Posterior vena cava (tissue), 2 donors: ENCODE data around the gene CCR9. TPM values are rescaled to one million over a fixed set of nuclear protein-coding genes. Genes with fewer than 3 reads are reported as not detected.
A peak's percentile ranks its signal among the peaks of the same experiment; 100 is the strongest.
"Not testable (repeated sequence)": the region's sequence is repeated elsewhere in the genome, so short reads cannot be mapped to it uniquely, and the experiment has no call there.

Source experiments
- DNase-seq: peaks from one replicate; pipeline ENCODE4 v3.0.0-alpha.2; 2020; ENCODE audit warnings: low spot score
- intact Hi-C, 2 donors: fragments of 100-400 bp; cut with DNase I; formaldehyde crosslinking; loops; one replicate each; pipeline versions ENCODE4 v1.14.1 to v1.14.2; 2022 to 2023
- long read RNA-seq, 2 donors: library from polyadenylated mRNA; unstranded; transcript quantifications; one replicate each; pipeline ENCODE4 v2.0.0, GENCODE V29; 2020 to 2021
- total RNA-seq, 2 donors: library from RNA; stranded (reverse); fragmentation: NEBNext Ultra II Directional; extraction: Animal tissue kit (Norgen Biotek cat#: 25700); gene quantifications; one replicate each; pipeline ENCODE4 v1.2.1, GENCODE V29; 2021
- donor health status: DM: yes; HTN: yes; CAD: no.
- donor health status: DM: yes; HTN: yes; CAD: no.

The CCR9 gene, protein sequence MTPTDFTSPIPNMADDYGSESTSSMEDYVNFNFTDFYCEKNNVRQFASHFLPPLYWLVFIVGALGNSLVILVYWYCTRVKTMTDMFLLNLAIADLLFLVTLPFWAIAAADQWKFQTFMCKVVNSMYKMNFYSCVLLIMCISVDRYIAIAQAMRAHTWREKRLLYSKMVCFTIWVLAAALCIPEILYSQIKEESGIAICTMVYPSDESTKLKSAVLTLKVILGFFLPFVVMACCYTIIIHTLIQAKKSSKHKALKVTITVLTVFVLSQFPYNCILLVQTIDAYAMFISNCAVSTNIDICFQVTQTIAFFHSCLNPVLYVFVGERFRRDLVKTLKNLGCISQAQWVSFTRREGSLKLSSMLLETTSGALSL
- not detected for total RNA-seq
- long read RNA-seq, donor 1: 0 reads
- long read RNA-seq, donor 2: 0 reads

DNA sequence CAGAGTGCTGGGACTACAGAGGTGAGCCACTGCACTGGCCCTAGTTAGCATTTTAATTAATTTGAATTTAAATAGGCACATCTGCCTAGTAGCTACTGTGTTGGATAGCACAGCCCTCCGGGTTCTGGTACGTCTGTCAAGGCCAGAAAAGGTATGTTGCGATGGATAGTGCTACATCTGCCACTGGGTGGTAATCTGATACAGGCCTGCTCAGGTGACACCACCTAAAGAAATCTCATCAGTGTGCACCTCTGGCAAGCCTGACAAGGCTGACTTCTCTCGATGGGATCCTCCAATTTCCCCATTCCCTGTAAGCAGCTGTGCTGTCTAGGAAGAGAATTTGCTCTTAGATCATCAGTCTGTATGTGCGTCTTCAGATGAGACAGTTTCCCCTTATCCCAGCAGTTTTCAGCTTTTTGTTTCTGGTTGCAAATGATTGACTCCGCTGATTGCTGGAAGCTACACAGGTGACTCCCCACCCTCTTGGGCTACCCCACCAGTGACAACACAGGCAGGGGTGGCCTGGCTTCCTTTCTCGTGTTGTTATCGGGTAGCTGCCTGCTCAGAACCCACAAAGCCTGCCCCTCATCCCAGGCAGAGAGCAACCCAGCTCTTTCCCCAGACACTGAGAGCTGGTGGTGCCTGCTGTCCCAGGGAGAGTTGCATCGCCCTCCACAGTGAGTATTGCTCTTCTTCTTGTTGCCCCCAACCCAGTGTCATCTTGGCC is at the start of gene CCR9:
CCR9 (plus strand) TSS at position 565 of the 727 bp plus-strand sequence. CDS start 8,391 bp downstream, outside the sequence.
- no peak for DNase-seq
- intact Hi-C loops: no loop called here

DNA sequence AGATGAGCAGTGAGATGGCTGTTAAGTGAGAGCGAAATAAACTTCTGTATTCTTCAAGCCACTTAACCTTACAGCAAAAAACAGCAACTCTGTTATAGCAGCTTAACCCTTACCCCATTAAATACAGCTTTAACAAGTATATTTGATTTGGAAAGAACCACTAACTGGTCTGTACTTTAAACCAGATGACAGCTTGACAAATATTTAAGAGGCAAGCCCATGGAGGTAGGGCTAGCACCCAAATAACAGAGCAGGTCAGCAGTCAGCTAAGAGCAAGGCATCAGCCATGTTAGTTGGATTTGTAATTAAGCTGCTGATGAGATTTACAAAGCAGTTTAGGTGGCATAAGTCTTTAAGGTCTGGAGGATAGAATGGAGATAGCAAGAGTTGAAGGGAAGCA is 47.9 kb upstream of the CCR9 start:
- intact Hi-C loops: no loop called here
- no peak for DNase-seq

DNA sequence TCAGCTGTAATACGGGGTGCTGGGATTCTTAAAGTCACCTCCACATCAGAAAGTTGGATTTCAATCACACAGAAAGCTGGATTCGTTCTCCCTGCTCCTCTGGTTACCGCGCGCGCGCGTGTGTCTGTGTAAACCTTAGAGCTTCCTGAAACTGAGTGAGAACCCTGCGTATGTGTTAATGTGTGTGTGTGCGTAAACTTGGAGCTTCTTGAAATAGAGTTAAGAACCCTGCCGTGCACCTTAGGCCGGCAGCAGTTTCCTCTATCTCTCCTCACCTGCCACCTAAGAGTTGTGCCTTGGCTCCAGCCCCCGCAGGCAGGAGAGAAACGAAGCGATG is 45.0 kb upstream of the CCR9 start:
- intact Hi-C loops: loop anchor here in 1 of 2 donors (5.0 kb wide), 1 partner anchor 1136 kb away; the partner anchor contains the start of genes CCDC12 and NBEAL2
- peak; percentile 81 for DNase-seq

DNA sequence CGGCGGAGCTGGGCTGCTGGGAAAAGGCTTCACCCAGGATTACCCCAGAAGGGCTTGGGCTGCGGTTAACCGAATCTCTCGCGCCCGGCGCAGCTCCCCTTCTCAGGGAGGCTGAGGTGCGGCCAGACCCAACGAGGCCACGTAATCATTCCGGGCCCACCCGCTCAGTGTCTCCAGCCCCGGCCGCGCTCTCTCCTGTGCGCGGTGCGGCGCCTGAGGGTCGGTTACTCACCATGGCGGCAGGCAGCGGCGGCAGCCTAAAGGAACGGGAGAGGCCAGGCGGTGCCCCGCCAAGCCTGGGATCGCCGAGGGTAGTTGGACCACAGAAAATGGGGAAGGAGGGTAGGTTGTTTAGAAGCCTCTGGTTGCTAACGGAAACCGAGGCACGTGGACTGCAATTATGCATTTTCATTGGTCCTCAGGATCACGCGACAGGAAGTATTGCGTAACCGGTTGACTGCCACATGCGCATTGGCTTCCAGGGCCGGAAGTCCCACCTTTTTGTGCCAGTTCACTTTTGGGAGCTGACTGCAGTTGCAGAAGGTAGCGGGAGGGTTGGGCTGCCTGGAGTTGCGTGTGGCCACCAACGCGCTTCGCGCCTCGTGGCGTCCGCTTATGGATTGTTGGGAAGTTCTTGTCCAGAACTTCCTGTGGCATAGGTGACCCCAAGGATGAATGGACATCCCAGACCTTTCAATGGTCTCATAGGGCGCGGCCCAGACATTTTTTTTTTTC is 44.4 kb upstream of the CCR9 start, which contains the start of gene LZTFL1:
LZTFL1 (minus strand) TSS at position 363 of the 735 bp plus-strand sequence; CDS start at position 235, 128 bp downstream.
- intact Hi-C loops: loop anchor here in 1 of 2 donors (5.0 kb wide), 1 partner anchor 1135 kb away; the partner anchor contains the start of genes CCDC12 and NBEAL2
- DNase-seq: peak; percentile 96

DNA sequence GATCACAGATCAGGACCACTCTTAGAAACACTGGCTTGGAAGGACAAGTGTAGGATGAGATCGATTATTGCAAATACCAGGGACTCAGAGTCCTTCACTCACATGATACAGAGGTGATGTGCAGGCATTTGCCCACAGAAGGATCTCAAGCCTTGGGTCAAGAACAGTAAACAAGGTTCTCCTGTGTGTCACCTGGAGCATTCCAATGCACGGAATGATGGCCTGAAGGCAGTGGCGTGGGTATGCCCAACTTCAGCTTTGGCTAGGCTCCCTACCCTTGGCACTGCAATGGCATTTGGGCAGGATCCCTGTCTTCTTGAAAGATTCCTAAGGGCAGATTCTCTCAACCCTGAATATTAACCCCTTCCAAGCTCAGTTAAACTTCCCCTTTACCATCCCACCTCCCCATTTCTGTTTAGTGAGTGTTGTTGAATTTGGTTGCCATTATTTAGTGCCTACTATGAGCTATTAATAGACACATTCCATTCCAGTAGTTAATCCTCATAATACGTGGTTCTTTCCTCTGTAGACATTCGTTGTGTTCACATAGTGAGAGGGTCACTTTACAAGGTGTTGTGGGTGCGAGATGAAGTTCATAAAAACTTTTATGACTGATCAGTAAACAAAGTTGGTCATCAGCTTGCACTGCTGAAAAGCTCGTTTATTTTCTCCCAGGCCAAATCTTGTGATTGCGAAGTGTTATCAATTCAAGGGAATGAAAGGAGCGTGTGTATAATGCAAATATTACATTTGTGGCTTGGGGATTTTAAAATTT is 43.3 kb upstream of the CCR9 start:
- intact Hi-C loops: loop anchor here in 1 of 2 donors (5.0 kb wide), 1 partner anchor 1134 kb away; the partner anchor contains the start of genes CCDC12 and NBEAL2
- DNase-seq: no peak

DNA sequence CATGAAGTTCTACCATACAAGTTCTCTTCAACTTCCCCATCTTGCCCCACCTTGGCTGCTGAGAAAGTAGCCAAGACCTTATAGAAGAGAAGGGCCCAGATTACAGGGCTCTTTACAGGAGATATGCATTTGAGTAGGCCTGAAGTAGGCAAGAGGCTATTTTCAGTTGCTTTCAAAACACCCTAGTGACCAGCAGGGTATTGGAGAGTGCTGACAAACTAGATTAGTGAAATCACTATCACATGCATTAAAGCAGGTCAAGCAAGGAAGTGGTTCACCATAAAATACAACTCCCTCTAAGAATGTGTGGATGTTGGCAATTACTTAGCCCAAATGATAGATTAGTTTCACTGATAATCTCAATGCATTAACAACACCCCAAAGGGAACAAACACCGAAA is 41.7 kb upstream of the CCR9 start:
- no peak for DNase-seq
- intact Hi-C loops: loop anchor here in 1 of 2 donors (5.0 kb wide), 1 partner anchor 1133 kb away; the partner anchor contains the start of genes CCDC12 and NBEAL2

DNA sequence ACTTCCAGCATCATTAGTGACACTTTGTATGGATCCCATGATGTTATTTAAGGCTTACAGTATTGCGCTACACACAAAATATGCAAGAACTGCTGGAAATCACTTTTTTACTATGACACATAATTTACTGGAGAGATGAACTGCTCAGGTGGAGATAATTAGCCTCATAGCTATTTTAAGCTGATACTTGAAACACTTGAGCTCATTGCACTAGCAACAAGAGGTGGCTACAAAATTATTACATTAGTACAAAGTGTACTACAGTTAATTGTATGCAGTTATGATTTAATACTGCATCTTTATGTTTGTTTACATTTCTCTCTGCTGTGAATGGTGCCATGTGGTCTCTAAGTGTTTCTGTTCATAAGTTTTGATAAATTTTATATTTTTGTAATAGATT is 38.0 kb upstream of the CCR9 start:
- intact Hi-C loops: no loop called here
- DNase-seq: no peak

DNA sequence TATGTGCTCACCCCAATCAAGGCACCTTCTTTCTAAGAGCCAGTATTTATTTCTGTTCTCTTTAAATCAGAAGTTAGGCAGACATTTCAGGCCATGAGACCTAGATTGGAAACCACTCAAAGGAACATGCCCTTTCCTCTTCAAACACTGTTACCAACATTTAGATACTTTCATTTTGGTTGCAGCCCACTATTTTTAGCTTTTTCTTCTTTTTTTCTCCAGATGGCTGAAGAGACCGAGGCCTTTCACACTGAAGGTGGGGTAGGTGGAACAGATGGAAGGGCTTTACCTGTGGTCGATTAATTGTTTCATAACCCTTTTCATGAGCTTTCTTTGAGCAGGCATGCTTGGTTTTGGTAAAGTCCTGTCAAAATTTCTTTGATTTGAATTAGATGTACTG is 33.5 kb upstream of the CCR9 start:
- intact Hi-C loops: no loop called here
- no peak for DNase-seq

DNA sequence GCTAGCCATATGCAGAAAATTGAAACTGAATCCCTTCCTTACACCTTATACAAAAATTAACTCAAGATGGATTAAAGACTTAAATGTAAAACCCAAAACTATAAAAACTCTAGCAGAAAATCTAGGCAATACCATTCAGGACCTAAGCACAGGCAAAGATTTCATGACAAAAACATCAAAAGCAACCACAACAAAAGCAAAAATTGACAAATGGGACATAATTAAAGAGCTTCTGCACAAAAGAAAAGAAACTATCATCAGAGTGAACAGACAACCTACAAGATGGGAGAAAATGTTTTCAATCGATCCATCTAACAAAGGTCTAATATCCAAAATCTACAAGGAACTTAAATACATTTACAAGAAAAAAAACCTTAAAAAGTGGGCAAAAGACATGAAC is 30.0 kb upstream of the CCR9 start:
- DNase-seq, intact Hi-C loops: not testable (repeated sequence)

DNA sequence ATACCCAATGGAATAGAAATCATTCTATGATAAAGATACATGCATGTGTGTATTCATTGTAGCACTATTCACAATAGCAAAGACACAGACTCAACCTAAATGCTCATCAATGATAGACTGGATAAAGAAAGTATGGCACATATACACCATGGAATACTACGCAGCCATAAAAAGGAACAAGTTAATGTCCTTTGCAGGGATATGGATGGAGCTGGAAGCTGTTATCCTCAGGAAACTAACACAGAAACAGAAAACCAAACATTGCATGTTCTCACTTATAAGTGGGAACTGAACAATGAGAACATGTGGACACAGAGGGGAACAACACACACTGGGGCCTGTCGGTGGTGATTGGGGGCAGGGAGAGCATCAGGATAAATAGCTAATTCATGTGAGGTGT is 29.3 kb upstream of the CCR9 start:
- DNase-seq, intact Hi-C loops: not testable (repeated sequence)

DNA sequence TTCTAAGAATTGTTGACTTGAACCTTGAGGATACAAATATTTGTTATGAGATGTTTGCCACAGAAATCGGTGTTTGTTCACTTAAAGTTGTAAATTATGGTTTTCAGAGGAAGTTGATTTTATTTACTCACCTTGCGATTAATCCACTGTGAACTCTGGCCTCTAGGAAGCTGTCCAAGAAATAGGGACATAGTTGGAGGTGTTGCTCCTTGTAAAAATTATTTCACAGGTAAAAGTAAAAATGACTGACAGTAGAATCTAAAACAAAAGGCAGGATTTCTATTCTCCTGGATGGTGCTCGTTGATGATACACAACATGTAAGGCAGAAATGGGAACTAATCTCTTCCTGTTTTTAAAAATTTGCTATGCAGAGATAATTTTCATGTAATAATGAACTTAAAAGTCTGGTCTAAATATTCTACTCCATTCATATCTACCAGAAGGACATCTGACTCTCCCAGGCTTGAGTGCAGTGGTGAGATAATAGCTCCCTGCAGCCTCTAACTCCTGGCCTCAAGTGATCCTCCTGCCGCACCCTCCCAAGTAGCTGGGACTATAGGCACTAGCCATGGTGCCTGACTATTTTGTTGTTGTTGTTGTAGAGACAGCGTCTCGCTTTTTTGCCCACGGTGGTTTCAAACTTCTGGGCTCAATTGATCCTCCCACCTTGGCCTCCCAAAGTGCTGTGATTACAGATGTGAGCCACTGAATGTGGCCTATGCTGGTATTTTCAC is 27.4 kb upstream of the CCR9 start:
- DNase-seq: no peak
- intact Hi-C loops: no loop called here

DNA sequence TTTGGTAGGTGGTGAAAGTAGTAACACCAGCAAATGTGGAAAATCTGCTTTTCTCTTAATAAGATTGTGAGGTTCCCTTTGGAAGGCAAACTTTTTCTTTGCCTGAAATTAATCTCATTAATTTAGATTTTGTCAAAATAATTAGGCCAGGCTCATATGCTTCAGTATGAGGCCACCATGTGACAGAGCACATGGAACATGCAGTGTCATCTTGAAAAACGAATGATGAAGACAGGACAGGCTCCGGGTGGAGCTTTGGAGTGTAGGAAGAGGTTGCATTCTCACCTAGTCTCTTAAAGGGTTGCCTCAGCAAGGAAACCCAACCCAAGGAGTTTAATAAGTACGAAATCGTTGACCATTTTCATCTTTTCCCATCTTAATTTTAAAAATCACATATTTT is 25.9 kb upstream of the CCR9 start:
- DNase-seq: no peak
- intact Hi-C loops: no loop called here

DNA sequence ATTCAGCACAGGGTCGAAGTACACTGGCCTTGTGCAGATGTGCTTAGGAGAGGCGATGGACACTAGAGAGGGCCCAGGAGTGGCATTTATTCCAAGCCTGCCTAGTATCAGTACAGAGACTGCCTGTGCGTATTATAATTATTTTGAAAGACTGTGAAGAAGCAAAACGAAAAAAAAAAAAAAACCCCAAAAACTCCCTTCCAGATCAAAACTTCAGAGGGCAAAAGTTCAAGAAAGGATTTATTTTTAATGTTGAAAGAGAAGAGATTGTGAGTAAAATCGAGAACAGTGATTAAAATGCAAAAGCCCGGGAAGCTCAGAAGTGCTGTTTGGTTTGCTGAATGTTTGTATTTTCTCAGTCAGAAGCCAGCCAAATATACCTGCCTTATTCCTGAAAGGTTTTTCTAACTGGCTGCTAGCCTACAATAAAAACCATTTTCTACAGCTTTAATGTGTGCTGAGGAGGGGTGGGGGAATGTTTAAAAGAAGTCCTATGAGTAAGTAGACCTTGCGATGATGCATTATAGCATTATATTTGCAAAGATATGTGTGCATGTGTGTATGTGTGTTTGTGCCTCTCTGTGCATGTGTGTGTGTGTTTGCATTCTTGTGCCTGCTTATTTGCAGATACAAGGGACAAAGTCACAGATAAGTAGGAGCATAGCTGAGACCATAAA is 25.2 kb upstream of the CCR9 start:
- no peak for DNase-seq
- intact Hi-C loops: no loop called here

DNA sequence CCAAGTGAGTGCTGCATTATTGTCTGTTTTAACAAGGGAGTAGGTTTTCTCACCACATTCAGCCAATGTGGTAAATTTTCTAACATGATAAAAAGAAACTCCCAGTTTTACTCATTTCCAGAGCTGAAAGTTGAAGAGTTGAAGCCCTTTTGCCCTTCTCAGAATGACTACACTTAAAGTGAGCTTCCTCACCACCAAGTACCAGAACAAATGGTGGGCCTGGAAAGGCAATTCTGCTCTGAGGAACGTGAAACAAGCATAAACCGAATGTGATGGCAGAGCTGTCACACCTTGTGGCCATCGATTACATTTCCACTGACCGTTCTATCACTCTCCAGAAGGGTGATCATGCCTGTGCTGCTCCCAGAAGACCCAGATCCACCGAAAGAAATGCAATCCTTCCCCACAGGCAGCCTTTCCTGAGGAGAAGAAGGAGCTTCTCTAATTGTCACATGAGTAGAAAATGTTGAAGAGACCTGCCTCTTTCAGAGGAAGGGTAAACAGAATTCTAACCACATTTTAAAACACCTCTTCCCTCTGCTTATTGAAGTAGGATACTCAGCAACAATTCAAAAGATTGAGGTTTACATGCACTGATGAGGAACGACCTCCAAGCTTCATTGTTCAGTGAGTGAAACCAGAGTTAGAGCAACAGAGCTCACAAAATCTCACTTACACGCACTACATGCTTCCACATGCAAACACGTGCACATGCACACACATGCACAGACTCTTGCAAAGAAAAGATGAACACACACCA is 21.4 kb upstream of the CCR9 start:
- intact Hi-C loops: no loop called here
- no peak for DNase-seq

DNA sequence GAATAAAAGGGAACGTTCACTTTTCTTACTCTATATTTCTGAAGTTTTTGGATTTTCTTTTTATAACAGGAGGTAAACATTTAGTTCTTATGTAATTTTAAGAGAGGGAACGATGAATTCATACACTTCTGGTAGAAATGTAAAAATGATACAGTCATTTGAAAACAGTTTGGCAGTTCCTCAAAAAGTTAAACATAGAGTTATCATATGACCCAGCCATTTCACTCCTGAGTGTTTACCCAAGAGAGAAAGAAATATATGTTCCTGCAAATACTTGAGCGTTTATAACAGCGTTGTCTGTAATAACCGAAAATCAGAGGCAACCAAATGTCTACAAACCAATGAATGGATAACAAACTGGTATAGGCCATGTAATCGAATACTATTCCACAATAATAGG is 20.8 kb upstream of the CCR9 start:
- intact Hi-C loops: no loop called here
- no peak for DNase-seq

DNA sequence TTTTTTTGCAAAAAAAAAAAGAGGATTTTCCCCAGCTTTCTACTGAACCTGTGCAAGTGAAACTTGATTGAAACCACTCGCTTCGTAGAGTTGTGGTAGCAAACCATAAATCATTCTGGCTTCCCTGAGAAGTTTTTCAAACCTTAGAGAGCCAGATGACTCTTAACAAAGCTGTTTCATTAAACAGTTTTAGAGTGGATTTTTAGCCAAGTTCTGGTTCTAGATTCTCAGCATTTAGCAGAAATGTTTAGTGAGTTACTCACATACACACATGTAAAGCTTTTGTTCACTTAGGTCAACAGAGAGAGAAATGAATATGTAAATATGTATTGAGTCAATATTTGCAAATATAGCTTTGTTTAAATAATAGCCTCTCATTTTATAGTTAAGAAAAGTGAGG is 18.1 kb upstream of the CCR9 start:
- intact Hi-C loops: no loop called here
- no peak for DNase-seq

DNA sequence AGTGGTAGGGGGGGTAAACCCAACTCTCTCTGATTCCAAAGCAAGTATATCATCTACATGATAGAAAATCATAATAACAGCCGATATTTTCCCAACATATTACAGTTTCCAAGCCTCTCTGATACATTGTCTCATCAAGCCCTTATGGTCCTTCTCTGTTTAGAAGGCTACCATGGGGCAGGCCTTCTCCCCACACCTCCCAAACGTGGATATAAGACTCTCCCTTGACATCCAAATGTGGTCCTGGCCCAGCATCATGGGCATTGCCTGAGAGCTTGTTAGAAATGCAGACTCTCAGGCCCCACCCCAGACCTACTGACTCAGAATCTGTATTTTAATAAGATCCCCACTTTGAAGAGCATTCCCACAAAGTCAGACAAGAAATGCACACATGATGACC is 17.7 kb upstream of the CCR9 start:
- DNase-seq: no peak
- intact Hi-C loops: no loop called here
